Stimulated activated CD4-positive, alpha-beta T cell treated with anti-CD3 and anti-CD28 coated beads, Interleukin-2, amount 100 ng/mL, for 24 hours (primary cell): ENCODE results near the gene SLC7A8.

ENCODE experiments used
- DNase-seq, 2 donors: peaks; one replicate each; pipeline ENCODE4 v3.0.0-alpha.2; 2020

Gene SLC7A8

GRCh38 chr14:23093104-23093503, 90.4 kb downstream of the SLC7A8 start:
- DNase-seq = no peak

GRCh38 chr14:23091294-23092225, 91.9 kb downstream of the SLC7A8 start:
- no peak for DNase-seq

GRCh38 chr14:23090254-23090636, 93.2 kb downstream of the SLC7A8 start:
- DNase-seq = no peak

- no peak for DNase-seq
Observed at GRCh38 chr14:23089498-23090253, 93.8 kb downstream of the SLC7A8 start.

GRCh38 chr14:23086565-23086964, 96.9 kb downstream of the SLC7A8 start:
- no peak for DNase-seq

- DNase-seq = no peak
Observed at GRCh38 chr14:23085458-23085857, 98.0 kb downstream of the SLC7A8 start.

GRCh38 chr14:23080474-23080873, 103.0 kb downstream of the SLC7A8 start:
- no peak for DNase-seq

- no peak for DNase-seq
Observed at GRCh38 chr14:23079716-23080115, 103.7 kb downstream of the SLC7A8 start.

- no peak for DNase-seq
Observed at GRCh38 chr14:23078692-23079116, 104.8 kb downstream of the SLC7A8 start.

- DNase-seq = no peak
Observed at GRCh38 chr14:23077962-23078361, 105.5 kb downstream of the SLC7A8 start.

- peak in 1 of 2 donors; percentile 42 for DNase-seq
Observed at GRCh38 chr14:23076785-23077408, 106.6 kb downstream of the SLC7A8 start.
